ENCODE results near the gene ZNF208.

Gene ZNF208

DNA sequence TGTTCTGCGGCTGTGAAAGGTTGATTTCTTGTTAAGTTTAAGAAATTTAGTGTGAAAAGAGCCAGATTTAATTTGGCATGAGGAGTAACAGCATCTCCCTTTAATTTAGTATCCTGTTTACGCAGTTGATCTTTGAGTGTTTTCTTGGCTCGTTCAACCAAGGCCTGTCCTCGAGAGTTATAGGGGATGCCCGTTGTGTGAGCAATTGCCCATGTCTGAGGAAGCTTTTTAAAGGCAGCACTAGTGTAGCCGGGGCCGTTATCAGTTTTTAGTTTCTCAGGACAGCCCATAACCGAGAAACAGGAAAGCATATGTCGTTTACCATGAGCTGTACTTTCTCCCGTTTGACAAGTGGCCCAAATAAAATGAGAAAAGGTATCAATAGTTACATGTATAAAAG, 127.2 kb downstream of the ZNF208 start:
- DNase-seq = no peak
